Activated CD8-positive, alpha-beta memory T cell treated with anti-CD3 and anti-CD28 coated beads for 24 hours (primary cell): Measurements from ENCODE around the gene PKP2.

Experiments
- DNase-seq: peaks from one replicate; pipeline ENCODE4 v3.0.0-alpha.2; 2020

The PKP2 gene

GRCh38 chr12:32801269-32801980 is 95.2 kb downstream of the PKP2 start:
- DNase-seq, result no peak

GRCh38 chr12:32794281-32794680 is 102.3 kb downstream of the PKP2 start:
- no peak for DNase-seq

GRCh38 chr12:32789916-32790315 is 106.7 kb downstream of the PKP2 start:
- DNase-seq, result no peak

DNA sequence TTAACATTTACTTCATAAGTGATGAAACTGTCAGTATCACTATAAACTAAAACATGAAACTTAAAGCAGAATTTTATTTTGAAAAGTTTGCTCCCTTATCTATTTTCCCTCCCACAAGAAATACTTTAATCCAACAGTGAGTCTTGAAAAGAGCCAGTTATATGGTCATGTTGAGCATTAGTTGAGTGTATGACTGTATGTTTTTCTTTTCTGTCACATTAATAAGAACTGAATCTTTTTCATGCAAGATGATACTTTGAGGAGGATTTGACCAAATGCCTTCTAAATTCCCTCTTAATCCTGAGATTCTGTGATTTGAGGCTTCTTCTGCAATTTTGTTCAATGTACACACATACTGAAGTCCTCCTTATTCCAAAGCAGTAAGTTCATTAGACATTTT is 107.1 kb downstream of the PKP2 start:
- DNase-seq, result no peak

GRCh38 chr12:32788405-32788804 is 108.2 kb downstream of the PKP2 start:
- no peak for DNase-seq

- DNase-seq, result no peak
Observed at GRCh38 chr12:32785557-32785956, 111.0 kb downstream of the PKP2 start.

DNA sequence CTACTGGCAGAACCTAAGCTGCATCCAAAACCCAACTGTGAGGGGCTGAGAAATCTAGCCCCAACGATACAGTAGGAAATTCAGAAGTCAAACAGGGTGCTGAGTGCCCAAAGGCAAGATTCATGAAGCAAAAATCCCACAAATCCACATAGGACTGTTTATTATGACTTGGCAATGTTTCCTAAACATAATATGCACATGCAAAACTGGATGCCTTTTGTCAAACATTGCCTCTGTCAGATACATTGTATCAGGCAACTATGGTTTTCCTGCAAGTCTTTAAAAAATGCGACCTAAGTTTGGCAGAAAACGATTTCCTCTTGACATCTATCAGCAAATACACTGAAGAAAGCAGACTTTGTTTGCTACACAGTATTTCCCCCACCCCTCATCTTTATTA is 113.5 kb downstream of the PKP2 start:
- no peak for DNase-seq

GRCh38 chr12:32780071-32780470 is 116.5 kb downstream of the PKP2 start:
- no peak for DNase-seq

GRCh38 chr12:32777691-32778175 is 118.8 kb downstream of the PKP2 start:
- no peak for DNase-seq

DNA sequence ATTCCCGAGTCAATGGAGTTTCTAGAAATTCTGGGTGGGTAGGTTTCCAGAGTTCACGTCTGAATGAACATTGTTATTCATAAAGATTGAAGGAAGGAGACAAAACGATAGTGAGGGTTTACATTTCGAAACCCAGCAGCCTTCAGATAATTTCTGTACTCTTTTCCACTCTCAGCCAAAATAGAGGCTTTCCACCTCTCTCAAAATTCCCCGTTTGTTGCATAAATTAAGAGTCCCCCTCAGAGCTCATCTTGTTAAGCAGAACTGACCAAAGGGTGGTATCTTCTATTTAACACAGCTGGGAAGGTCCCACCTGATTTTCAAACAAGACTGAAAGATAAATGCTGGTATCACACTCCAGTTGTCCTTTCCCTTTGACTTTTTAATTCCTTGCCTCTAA is 119.4 kb downstream of the PKP2 start:
- no peak for DNase-seq

- DNase-seq, result no peak
Observed at GRCh38 chr12:32776258-32776657, 120.3 kb downstream of the PKP2 start.

GRCh38 chr12:32773691-32774090 is 122.9 kb downstream of the PKP2 start:
- no peak for DNase-seq

DNA sequence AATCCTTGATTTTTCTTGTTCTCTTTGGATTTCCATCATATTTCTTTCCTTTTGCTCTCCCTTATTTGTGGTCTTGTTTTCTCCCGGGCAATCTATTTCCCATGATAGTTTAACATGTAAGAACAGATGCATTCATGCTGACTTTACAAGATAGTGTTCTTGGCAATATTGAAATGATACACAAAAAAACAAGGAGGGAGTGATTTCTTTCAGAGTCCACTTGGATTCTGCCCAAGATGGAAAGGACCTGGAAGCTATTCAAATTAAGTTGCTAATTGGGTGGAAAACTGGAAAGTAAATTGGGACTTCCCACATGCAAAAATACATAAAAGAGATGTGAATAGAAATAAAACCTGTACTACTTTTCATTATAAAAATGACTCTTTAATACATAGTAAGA is 126.4 kb downstream of the PKP2 start:
- no peak for DNase-seq

GRCh38 chr12:32768518-32768917 is 128.1 kb downstream of the PKP2 start:
- DNase-seq, result no peak

GRCh38 chr12:32765906-32766305 is 130.7 kb downstream of the PKP2 start:
- no peak for DNase-seq

DNA sequence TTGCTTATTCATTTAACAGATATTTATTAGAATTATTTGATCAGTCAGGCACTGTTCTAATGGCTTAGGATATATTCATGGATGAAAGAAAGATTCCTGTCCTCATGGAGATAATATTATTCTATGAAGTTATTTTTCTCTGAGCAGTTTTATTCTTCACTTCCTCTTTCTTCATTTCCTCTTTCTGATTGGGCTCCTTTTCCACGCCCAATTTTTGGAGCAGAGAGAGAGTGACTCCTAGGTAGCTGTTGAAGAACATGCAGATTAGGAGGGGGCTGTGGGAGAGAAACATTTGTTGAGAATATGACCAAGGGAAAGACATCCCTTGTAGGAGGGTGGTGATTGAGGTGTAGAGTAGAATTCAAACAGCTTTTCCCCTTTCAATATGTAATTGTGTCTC is 134.9 kb downstream of the PKP2 start:
- DNase-seq, result no peak

DNA sequence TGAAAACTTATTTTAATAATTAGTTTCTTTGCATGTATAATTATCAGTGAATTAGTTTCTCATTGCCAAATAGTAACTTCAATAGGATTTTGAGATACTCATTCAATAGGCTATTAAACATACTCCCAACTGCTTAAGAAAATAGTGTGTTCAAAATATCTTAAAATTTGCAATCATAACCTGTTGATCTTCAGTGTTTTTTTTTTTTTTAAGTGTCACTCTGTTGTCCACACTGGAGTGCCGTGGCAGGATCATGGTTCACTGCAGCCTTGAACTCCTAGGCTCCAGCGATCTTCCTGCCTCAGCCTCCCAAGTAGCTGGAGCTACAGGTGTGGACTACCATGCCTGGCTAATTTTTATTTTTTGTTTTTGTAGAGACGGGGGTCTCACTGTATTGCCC is 139.4 kb downstream of the PKP2 start:
- no peak for DNase-seq

- no peak for DNase-seq
Observed at GRCh38 chr12:32756476-32757066, 140.0 kb downstream of the PKP2 start.

DNA sequence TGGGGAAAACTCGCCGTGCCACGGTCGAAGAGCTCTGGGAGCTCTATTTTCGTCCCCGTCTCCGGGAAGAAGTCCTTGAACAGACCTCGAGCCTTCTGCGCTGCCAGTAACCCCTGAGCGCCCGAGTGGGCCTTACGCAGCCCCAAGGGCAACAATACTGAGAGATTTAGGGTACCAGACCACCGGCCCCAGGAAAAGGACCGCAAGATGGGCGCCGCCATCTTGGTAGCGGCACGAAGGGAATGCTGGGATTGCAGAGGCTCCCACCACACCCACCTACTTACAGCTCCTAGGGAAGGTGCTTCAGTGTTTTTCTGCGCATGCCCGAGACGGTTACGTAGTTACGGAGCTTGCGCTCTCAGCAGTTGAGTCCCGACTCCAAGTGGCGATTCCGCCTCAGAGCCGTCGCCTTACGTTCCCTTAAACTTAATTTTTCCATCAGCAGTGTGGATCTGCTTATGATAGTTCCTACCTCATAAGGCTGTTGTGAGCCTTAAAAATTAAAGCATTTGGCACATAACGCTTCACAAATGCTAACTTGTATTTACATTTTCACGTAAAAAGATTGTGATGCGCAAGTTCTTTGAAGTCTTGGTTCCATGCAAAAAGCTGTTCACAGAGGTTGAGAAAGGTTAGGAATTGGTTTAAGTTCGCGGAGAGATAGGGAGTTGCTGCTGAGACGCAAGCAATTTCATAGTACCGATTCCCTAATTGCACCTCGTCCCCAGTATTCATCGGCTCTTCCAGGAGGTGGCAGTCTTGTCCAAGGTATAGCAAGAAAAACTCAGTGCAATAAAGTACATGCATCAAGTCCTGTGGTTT is 140.7 kb downstream of the PKP2 start, which contains the start of gene YARS2:
TSS of gene YARS2 (minus strand) at position 244 of the 822 bp plus-strand sequence. CDS start at position 221, 23 bp downstream.
- DNase-seq, result peak; percentile 91

- peak; percentile 87 for DNase-seq
Observed at GRCh38 chr12:32755051-32755653, 141.4 kb downstream of the PKP2 start.

GRCh38 chr12:32754111-32754510 is 142.5 kb downstream of the PKP2 start:
- DNase-seq, result no peak

- no peak for DNase-seq
Observed at GRCh38 chr12:32753605-32754004, 143.0 kb downstream of the PKP2 start.

DNA sequence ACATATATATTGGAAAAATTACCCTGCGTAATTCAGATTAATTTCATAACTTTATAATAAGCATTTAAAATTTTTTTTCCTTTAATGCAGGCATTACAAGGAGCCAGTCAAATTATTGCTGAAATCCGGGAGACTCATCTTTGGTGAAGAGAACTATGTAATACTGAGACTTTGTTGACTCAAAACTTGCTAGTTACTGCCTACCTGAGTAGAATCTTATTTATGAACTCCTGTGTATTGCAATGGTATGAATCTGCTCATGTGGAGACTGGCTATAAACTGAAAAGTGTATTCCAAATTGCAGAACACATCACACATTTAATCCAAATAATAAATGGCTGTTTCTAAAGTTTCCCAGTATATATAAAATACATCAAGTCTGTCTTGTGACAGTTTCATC is 153.3 kb downstream of the PKP2 start:
- no peak for DNase-seq
